Measurements from ENCODE around the gene LGR5. TPM values are rescaled to one million over a fixed set of nuclear protein-coding genes. Genes with fewer than 3 reads are reported as not detected.
"Not testable (repeated sequence)": the region's sequence is repeated elsewhere in the genome, so short reads cannot be mapped to it uniquely, and the experiment has no call there.

LGR5 gene
- total RNA-seq, 2 experiments from 2014 or later, result not detected

DNA sequence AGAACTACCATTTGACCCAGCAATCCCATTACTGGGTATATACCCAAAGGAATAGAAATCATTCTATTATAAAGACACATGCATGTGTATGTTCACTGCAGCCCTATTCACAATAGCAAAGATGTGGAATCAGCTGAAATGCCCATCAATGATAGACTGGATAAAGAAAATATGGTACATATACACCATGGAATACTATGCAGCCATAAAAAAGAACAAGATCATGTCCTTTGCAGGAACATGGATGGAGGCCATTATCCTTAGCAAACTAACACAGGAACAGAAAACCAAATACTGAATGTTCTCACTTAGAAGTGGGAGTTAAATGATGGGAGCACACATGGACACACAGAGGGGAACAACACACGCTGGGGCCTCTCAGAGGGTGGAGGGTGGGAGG, 116.2 kb downstream of the LGR5 start:
- POLR2A ChIA-PET; H3K27ac Mint-ChIP-seq; H3K4me1 Mint-ChIP-seq; H3K36me3 Mint-ChIP-seq (ENCODE audit: low read depth); H3K4me3 Mint-ChIP-seq; H3K27me3 Mint-ChIP-seq; DNase-seq; CTCF ChIA-PET; H3K9me3 Mint-ChIP-seq: not testable (repeated sequence)

DNA sequence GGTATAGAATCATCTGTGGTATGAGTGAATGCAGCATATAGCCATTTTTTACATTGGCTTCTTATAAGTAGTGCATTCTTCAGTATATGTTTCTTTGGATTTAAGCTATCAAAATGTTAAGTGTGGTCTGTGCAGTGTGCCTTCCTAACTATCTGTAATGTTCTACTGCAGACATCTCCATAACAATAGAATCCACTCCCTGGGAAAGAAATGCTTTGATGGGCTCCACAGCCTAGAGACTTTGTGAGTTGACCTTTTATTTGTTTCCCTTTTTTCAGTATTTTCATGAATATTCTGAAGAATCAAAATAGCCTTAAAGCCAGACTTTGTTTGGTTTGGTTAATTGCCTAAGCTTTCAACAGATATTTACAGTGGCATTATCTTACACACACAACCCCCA, 116.8 kb downstream of the LGR5 start:
- H3K27me3 Mint-ChIP-seq, result peaks cover 1% of the 10 kb centered on the region
- DNase-seq, result no peak
- no peaks in the 10 kb centered on the region for H3K4me1 Mint-ChIP-seq
- no peaks in the 10 kb centered on the region for H3K36me3 Mint-ChIP-seq (ENCODE audit: low read depth)
- CTCF ChIA-PET, result no interaction called here
- no peak overlapping the region for H3K4me3 Mint-ChIP-seq
- POLR2A ChIA-PET, result no interaction called here
- H3K9me3 Mint-ChIP-seq, result no peaks in the 10 kb centered on the region
- no peak overlapping the region for H3K27ac Mint-ChIP-seq

DNA sequence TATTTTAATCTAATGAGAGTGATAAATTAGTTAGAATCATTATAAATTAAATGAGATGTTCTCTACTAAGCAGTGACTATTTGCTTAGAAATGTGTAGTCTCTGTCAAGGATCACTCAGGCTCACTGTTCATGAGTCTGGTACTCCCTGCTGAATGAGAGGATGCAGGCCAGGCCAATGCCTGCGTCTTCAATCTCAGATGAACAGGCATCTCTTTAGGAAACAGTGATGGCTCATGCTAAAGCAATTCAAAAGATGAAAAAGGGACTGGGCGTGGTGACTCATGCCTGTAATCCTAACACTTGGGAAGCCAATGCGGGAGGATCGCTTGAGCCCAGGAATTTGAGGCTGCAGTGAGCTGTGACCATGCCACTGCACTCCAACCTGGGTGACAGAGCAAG, 117.3 kb downstream of the LGR5 start:
- H3K27me3 Mint-ChIP-seq, result peaks cover 1% of the 10 kb centered on the region
- no peak overlapping the region for H3K4me3 Mint-ChIP-seq
- POLR2A ChIA-PET, result no interaction called here
- CTCF ChIA-PET, result interaction anchor here (0.6 kb wide), 1 partner anchor 20 kb away, joined by 3 read pairs; no protein-coding TSS in a partner anchor
- H3K27ac Mint-ChIP-seq, result no peak overlapping the region
- H3K36me3 Mint-ChIP-seq (ENCODE audit: low read depth), result no peaks in the 10 kb centered on the region
- no peaks in the 10 kb centered on the region for H3K4me1 Mint-ChIP-seq
- no peak for DNase-seq
- no peaks in the 10 kb centered on the region for H3K9me3 Mint-ChIP-seq

DNA sequence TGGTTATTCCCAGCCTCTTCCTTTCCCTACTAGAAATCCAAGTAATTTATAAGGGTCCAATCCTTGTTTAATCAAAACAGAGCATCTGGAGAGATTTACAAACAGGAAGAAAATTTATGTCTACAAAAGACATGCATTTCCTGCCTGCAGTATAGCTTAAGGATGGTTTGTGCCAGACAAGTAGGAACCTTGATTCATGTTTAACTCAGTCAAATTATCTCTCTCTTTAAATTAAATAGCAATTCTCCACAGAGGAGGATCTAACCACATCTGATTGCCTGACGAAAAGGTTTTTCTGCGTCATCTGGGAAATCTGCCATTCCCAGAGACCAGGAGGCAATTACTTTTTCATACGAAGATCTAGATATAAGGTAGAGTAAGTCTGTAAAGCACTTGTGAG, 118.8 kb downstream of the LGR5 start:
- Mint-ChIP-seq H3K4me3 (no peak overlapping the region), H3K4me1 (no peaks in the 10 kb centered on the region), H3K27me3 (peaks cover 1% of the 10 kb centered on the region), H3K36me3 (ENCODE audit: low read depth) (no peaks in the 10 kb centered on the region), H3K9me3 (no peaks in the 10 kb centered on the region), H3K27ac (no peak overlapping the region)
- DNase-seq, result no peak
- CTCF ChIA-PET, result no interaction called here
- POLR2A ChIA-PET, result no interaction called here

DNA sequence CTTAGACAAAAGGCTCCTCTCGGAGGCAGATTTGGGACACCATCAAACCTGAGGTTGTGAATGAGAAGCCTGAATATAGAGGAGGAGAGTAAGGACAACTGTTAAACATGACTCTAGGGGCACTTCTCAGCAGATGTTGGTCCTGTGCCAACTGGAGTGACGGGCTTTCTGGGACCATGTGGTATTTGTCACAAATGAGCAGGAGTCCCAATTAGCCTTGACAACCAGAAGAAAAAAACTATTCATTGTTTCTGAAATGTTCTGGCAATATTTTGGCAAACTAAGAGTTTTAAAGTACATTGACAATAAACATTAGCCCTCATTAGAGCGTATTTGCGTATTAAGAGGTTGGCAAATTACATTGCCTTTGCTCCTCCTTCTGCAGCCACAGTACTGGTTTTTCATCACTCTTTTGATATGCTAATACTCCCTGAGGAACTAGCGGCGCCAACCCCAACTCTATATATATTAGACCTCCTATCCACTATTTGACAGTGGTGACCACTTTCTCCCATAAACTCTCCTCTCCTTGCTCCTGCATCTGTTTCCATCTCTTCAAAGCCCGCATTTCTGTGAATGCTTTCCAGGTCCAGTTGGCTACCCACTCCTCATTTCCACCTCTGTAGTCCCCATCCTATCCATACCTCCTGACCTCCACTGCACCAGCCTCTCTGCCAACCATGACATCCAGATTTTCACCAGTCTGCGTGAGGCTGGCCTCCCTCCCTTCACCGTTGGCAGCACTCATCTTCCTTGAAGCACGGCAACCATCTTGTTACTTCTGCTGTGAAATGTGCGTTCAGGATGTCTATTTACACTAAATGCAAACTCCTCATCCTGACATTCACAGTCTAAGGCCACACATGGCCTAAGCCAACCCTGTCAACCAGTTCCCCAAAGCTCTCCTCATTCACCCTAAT, 123.3 kb downstream of the LGR5 start:
- H3K36me3 Mint-ChIP-seq (ENCODE audit: low read depth), result no peaks in the 10 kb centered on the region
- no peak overlapping the region for H3K27ac Mint-ChIP-seq
- H3K9me3 Mint-ChIP-seq, result no peaks in the 10 kb centered on the region
- ChIA-PET CTCF (no interaction called here), POLR2A (no interaction called here)
- peaks cover 8% of the 10 kb centered on the region for H3K27me3 Mint-ChIP-seq
- no peak overlapping the region for H3K4me3 Mint-ChIP-seq
- no peaks in the 10 kb centered on the region for H3K4me1 Mint-ChIP-seq
- DNase-seq, result no peak

DNA sequence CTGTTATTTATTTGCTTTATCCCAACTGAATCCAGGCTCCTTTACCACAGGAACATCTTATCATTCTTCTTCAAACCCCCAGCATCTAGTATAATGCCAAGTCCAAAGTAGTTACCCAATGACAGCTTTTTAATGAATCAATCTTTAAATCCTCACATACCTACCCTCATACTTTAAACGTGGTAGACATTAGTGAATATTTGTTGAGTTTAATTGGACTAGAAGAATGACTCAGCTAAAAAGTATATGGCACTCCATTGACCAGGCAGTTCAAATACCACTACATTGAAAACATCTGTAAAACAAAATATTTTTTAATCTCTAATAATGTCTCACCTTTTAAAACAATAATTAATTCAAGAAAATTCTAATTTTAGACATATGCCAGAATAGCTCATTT, 125.9 kb downstream of the LGR5 start:
- CTCF ChIA-PET, result interaction anchor here (0.6 to 1.3 kb wide), 2 partner anchors 71 to 511 kb away, joined by 3 read pairs; no protein-coding TSS in a partner anchor
- Mint-ChIP-seq H3K4me3 (no peak overlapping the region), H3K27ac (no peak overlapping the region), H3K4me1 (no peaks in the 10 kb centered on the region), H3K27me3 (peaks cover 13% of the 10 kb centered on the region), H3K36me3 (ENCODE audit: low read depth) (no peaks in the 10 kb centered on the region), H3K9me3 (no peaks in the 10 kb centered on the region)
- no peak for DNase-seq
- POLR2A ChIA-PET, result no interaction called here

DNA sequence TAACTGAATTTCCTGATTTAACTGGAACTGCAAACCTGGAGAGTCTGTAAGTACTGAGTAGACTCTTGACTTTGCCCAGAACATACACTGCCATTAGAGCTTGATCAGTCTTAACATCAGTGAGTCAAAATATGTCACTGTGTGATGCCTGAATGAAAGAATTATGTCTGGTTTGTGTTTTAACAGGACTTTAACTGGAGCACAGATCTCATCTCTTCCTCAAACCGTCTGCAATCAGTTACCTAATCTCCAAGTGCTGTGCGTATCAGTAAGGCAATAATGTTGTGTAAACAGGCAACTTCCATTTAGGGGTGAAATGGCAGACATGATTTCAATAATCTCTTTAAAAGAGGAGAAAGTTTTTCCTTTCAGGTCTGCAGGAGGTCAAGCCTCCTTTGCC, 127.1 kb downstream of the LGR5 start:
- no peaks in the 10 kb centered on the region for H3K4me1 Mint-ChIP-seq
- no peak overlapping the region for H3K4me3 Mint-ChIP-seq
- H3K27ac Mint-ChIP-seq, result no peak overlapping the region
- no peaks in the 10 kb centered on the region for H3K9me3 Mint-ChIP-seq
- POLR2A ChIA-PET, result no interaction called here
- H3K36me3 Mint-ChIP-seq (ENCODE audit: low read depth), result no peaks in the 10 kb centered on the region
- CTCF ChIA-PET, result no interaction called here
- DNase-seq, result no peak
- peaks cover 13% of the 10 kb centered on the region for H3K27me3 Mint-ChIP-seq

DNA sequence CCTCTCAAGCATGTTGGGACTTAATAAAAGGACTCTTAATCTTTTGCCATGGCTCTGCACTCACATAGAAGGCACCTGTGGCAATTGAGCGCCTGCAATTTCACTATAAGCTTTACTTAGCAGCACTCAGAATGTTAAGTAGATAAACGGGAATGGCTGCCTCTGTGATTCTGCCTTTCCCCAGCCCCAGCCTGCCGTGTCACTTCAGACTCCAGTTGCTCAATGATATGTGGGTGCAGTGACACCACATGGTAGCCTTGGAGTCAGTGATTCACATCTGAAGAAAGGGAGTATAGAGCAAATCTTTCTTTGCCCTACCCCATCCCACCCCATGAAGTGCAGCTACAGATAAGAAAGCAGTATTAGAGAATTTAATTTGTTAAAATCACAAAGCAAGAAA, 127.9 kb downstream of the LGR5 start:
- Mint-ChIP-seq H3K27ac (no peak overlapping the region), H3K4me1 (no peaks in the 10 kb centered on the region), H3K4me3 (no peak overlapping the region), H3K36me3 (ENCODE audit: low read depth) (no peaks in the 10 kb centered on the region), H3K27me3 (peaks cover 17% of the 10 kb centered on the region), H3K9me3 (no peaks in the 10 kb centered on the region)
- ChIA-PET CTCF (no interaction called here), POLR2A (no interaction called here)
- no peak for DNase-seq

DNA sequence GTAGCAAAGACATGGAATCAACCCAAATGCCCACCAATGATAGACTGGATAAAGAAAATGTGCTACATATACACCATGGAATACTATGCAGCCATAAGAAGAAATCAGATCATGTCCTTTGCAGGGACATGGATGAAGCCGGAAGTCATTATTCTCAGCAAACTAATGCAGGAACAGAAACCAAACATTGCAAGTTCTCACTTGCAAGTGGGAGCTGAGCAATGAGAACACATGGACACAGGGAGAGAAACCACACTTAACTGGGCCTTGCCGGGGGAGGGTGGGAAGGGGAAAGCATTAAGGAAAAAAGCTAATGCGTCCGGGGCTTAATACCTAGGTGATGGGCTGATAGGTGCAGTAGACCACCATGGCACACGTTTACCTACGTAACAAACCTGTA, 130.3 kb downstream of the LGR5 start:
- H3K27ac Mint-ChIP-seq; CTCF ChIA-PET; DNase-seq; POLR2A ChIA-PET; H3K4me1 Mint-ChIP-seq; H3K9me3 Mint-ChIP-seq; H3K4me3 Mint-ChIP-seq; H3K36me3 Mint-ChIP-seq (ENCODE audit: low read depth): not testable (repeated sequence)
- peaks cover 24% of the 10 kb centered on the region for H3K27me3 Mint-ChIP-seq

DNA sequence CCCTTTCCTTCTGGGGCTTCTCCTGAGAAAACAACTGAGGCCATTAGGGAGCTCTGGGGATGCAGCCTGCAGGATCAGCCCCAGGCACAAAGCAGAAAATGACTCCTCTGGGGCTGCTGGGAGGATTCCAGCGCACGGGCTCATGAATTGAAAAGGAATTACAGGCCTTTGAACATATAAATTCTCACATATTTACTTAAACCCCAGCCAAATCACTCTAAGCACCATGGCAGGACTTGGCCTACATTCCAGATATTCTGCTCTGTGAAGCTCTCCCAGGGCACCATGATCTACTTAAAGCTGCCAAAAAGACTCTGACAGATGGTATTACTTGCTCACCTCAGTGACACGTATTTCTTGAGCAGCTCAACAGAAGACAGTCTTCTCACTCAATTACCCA, 136.9 kb downstream of the LGR5 start:
- ChIA-PET CTCF (no interaction called here), POLR2A (no interaction called here)
- Mint-ChIP-seq H3K27me3 (peaks cover 11% of the 10 kb centered on the region), H3K4me1 (no peaks in the 10 kb centered on the region), H3K9me3 (no peaks in the 10 kb centered on the region), H3K4me3 (no peak overlapping the region), H3K27ac (no peak overlapping the region), H3K36me3 (ENCODE audit: low read depth) (no peaks in the 10 kb centered on the region)
- no peak for DNase-seq

DNA sequence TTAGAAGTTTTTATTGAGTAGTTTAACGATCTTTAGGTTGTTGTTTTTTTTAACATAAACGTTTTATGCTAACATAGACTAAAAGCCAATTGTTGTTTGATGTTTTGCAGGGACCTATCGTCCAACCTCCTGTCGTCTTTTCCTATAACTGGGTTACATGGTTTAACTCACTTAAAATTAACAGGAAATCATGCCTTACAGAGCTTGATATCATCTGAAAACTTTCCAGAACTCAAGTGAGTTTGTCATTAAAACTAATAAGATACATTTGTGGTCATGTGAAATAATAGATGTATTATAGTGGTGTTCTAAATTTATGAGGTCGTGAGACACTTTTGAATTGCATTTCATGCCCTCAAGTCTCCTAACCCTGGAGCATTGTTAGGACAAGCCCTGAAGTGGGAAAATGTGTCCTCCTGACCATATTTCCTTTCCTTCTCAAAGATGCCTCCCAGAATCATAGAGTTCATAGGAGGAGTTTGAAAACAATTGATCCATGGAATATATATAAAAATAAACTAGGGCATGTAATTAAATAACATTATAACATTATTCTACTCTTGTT, 139.2 kb downstream of the LGR5 start:
- POLR2A ChIA-PET, result no interaction called here
- no peaks in the 10 kb centered on the region for H3K9me3 Mint-ChIP-seq

DNA sequence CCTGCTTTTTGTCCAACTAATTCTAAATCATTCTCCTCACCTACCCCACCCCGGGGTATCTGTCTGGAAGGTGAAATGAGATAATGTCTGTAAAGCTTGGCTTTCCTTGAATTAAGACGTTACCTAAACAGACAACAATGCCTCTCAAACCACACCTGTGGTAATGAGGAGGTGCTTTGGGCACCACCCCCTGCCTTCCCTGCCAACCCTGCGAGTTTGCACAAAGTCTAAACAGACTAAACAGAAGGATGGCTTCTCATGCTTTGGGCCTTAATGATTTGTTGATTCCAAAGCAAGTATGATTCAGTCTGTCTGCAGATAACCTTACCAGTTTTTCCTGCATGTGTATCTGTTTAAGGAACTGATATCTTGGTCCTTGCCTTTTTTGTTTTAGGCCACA, 141.6 kb downstream of the LGR5 start:
- no peaks in the 10 kb centered on the region for H3K9me3 Mint-ChIP-seq
- H3K4me1 Mint-ChIP-seq, result no peaks in the 10 kb centered on the region
- no peaks in the 10 kb centered on the region for H3K36me3 Mint-ChIP-seq (ENCODE audit: low read depth)
- no peak for DNase-seq
- H3K27ac Mint-ChIP-seq, result no peak overlapping the region
- peaks cover 8% of the 10 kb centered on the region for H3K27me3 Mint-ChIP-seq
- CTCF ChIA-PET, result no interaction called here
- POLR2A ChIA-PET, result no interaction called here
- no peak overlapping the region for H3K4me3 Mint-ChIP-seq

More for the DNA sequence above, 139.2 kb downstream of the LGR5 start:
- no peak overlapping the region for H3K27ac Mint-ChIP-seq
- peaks cover 5% of the 10 kb centered on the region for H3K27me3 Mint-ChIP-seq
- no peak for DNase-seq
- no peaks in the 10 kb centered on the region for H3K4me1 Mint-ChIP-seq
- no peaks in the 10 kb centered on the region for H3K36me3 Mint-ChIP-seq (ENCODE audit: low read depth)
- H3K4me3 Mint-ChIP-seq, result no peak overlapping the region
- CTCF ChIA-PET, result no interaction called here

DNA sequence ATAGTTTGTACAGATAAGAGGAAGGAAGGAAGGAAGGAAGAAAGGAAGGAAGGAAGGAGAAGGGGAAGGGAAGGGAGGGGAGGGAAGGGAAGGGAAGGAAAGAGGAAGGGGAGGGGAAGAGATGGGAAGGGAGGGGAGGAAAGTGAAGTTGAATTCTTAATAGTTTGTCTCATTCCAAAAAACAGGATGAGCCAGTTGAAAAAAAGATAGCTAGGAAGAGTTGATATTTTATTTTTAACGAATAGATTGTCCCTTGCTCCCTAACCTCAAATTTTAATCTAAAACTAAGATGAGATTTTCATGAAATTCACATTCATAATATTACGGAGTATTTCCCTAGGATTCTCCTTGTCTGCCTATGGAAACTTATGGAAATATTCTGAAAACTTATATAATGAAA, 143.3 kb downstream of the LGR5 start:
- Mint-ChIP-seq H3K27me3 (peaks cover 17% of the 10 kb centered on the region), H3K4me3 (no peak overlapping the region), H3K4me1 (no peaks in the 10 kb centered on the region), H3K36me3 (ENCODE audit: low read depth) (no peaks in the 10 kb centered on the region), H3K27ac (no peak overlapping the region), H3K9me3 (no peaks in the 10 kb centered on the region)
- DNase-seq, result no peak
- POLR2A ChIA-PET, result no interaction called here
- CTCF ChIA-PET, result no interaction called here

DNA sequence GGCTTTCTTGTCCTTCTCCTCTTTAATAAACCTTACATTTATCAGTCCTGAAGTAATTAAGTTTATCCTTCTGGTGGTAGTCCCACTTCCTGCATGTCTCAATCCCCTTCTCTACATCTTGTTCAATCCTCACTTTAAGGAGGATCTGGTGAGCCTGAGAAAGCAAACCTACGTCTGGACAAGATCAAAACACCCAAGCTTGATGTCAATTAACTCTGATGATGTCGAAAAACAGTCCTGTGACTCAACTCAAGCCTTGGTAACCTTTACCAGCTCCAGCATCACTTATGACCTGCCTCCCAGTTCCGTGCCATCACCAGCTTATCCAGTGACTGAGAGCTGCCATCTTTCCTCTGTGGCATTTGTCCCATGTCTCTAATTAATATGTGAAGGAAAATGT, 144.8 kb downstream of the LGR5 start:
- ChIA-PET CTCF (no interaction called here), POLR2A (no interaction called here)
- no peaks in the 10 kb centered on the region for H3K36me3 Mint-ChIP-seq (ENCODE audit: low read depth)
- H3K27me3 Mint-ChIP-seq, result peaks cover 22% of the 10 kb centered on the region
- no peaks in the 10 kb centered on the region for H3K9me3 Mint-ChIP-seq
- no peak for DNase-seq
- no peak overlapping the region for H3K27ac Mint-ChIP-seq
- H3K4me1 Mint-ChIP-seq, result no peaks in the 10 kb centered on the region
- no peak overlapping the region for H3K4me3 Mint-ChIP-seq
